RKO (cell line): ENCODE measurements around the gene TRIO.

Source experiments
- DNase-seq: peaks from one replicate; pipeline ENCODE4 v3.0.0-alpha.2; 2016; ENCODE audit warnings: low spot score

The TRIO gene

DNA sequence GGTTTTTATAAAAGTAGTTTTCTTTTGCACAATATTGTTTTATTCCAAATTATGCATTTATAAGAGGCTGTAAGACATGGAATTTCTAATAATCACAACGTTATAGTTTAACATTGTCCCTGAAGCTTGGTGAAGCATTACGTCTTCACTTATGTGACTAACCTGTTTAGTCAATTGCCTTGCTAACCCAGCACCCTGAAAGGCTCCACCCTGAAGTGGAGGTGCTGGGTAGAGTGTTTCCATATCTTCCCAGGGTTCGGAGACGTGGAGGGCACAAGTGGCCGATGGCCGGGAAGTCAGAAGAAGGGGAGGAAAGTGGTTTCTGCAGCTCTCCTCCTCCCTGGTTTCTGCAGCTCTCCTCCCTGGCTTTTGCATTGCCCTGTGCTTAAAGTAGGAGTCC, 83.4 kb downstream of the TRIO start:
- DNase-seq, result no peak

DNA sequence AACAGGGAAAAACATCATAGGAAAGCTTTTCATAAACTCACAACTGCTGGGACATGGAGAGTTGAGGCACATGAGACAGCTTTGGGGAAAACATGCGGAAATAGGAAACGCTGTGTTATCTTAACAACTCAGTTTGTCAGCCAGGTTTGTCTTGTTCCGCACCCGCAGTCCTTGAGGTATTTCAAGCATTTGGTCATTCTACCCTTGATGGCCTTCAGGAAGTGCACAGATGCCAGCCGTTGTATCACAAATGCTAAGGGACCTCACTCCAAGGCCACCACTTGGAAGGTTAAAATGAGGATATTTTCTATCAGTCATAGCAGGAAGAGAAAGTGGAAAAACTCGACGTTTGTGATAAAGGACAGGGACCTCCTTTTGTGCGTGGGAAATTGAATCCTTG, 83.8 kb downstream of the TRIO start:
- no peak for DNase-seq

DNA sequence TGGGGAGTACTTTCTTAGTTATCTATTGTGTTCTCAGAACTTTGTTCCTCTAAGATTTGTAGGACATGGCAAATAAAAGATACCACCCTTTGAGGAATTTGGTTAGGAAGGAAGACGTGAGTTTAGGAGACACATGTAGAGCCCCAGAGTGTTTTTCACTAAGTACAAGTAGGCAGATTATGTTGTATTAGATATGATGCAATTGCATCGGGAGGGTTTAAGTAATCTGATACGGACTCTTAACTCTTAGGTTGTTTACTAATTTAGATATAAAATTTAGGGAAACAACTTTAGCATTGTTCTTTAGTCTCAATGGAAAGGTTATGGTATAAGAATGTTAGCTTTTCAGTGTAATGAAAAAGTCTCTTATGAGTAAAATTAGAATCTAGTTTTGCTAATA, 84.4 kb downstream of the TRIO start:
- no peak for DNase-seq

DNA sequence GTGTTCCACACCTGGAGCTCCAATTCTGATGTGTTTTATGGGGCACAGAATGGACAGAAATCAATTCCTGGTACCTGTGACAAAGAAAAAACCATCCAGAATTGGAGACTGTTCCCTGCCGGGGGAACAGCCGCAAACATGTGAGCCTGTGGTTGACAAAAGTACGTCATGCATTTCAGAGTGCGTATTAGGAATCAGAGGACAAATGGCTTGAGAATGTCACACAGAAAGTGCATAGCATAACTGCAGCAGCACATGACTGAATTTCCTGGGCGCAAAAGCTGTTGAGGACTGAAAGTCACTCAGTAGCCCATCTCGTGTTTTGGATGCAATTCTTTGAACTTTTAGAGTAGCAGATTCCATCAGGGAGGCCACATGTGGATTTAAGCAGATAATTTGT, 85.1 kb downstream of the TRIO start:
- DNase-seq, result no peak

DNA sequence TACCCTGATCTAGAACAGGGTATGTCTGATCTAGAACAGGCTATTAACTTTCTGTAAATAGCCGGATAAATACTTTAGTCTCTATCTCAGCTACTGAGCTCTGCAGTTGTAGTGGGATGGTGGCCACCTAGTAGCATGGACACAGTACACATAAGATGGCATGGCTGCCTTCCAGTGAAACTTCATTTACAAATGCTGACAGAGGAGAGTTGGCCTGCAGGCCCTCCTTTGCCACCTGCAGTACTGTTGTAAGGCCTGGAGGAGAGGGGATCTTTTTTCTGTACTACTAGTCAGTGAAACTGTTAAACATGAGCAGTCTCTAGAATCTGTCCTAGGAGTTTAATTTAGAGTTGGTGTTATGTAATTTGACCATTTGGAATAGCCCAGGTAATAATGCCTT, 86.0 kb downstream of the TRIO start:
- DNase-seq, result no peak

DNA sequence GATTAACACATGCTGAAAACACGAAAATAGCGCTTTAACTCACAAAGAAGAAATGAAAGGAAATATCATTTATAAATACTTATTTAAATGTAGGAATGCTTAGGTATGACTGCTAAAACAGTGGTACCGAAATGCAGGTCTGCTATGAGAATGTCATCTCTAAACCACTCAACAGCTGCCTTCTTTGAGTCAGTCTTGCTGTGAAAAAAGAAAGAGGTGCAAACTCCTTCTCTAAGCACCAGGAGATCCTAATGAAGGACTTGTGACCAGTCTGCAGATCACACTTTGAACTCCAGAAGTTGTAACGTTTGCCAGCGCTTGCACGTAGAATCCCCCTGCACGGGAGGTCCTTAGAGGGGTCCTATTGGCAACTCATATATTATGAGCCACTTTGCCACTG, 86.6 kb downstream of the TRIO start:
- no peak for DNase-seq

DNA sequence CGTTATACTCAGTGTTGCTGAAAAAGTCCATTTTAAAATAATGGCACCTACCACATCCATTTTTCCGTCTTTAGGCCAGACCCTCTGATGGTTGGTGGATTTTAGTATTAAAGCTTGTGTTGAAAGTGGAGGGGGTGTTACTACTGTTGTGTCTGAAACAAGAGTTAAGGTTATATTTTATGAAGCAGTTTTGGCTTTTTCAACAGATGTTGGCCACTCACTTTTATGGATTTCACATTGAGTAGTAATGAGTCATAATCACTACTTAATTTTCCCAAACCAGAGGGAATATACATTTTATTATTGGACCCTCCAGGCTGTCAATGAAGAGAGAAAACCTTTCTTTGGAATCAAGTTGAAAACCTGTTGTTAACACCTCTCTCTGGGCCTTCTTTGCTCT, 88.0 kb downstream of the TRIO start:
- DNase-seq, result no peak

DNA sequence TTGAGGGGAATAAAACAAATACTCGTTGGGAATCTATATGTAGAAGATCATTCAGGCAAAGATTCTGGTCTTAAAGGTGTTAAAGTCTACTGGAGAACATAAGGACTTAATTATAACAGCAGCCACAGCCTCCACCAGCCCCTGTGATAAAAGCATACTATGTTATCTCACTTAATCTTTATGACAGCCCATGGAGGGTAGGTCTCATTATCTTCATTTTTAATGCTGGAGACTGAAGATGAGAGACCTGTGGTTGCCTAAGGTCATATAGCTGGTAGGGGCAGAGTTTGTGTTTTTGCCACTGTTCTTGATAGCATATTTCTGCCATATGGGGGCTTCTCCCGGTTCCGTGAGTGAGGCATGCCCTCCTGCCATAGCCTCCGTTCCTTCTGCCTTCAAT, 88.7 kb downstream of the TRIO start:
- DNase-seq, result no peak

DNA sequence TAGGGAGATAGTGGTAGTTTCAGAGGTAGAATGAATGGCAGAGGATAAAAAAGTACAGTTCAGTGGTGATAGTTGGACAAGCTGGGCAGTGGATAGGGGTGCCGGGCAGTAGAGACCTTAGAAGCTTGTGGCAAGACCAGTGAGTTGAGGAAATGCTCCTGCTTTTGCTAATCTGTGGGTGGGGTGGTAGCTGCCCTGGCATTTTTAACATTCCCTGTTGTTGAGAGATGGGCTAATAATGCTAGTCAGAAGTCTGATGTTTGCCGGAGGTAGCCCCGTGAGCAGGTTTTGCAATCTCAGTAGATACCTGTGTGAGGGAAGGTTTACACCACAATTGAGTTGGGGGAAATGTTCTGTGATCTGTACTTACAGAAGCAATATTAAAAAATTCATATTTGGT, 91.1 kb downstream of the TRIO start:
- DNase-seq, result no peak

DNA sequence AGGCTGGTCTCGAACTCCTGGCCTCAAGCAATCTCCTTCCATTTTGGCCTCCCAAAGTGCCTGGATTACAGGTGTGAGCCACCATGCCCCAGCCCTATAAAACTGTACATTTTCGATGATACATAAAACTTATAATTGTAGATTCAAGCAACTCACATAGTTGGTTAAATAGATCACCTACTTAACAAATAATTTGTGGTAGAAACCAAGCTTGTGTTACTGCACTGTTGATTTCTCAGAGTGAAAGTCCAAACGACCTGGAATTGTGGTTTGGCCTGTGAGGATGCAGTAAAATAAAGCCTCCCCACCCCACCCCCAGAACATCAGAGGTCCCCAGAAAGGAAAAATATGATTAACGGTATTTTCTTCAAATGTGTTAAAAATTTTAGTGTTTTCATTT, 92.7 kb downstream of the TRIO start:
- DNase-seq, result no peak

DNA sequence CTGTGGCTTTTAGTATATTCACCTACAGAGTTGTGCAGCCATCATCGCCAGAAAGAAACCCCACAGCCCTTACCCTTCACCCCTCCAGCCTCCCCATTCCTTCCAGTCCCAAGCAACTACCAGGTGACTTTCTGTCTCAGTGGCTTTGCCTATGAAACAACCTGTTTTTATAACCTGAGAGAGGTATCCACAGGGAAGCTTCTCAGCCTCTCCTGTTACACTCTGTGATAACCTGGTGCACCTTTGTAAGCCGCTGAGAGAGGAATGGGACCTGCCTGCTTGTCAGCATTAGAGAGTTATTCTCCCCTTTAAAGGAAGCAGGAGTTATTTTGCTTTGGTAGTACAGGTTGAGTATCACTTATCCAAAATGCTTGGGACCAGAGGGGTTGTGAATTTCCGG, 93.6 kb downstream of the TRIO start:
- DNase-seq, result no peak

DNA sequence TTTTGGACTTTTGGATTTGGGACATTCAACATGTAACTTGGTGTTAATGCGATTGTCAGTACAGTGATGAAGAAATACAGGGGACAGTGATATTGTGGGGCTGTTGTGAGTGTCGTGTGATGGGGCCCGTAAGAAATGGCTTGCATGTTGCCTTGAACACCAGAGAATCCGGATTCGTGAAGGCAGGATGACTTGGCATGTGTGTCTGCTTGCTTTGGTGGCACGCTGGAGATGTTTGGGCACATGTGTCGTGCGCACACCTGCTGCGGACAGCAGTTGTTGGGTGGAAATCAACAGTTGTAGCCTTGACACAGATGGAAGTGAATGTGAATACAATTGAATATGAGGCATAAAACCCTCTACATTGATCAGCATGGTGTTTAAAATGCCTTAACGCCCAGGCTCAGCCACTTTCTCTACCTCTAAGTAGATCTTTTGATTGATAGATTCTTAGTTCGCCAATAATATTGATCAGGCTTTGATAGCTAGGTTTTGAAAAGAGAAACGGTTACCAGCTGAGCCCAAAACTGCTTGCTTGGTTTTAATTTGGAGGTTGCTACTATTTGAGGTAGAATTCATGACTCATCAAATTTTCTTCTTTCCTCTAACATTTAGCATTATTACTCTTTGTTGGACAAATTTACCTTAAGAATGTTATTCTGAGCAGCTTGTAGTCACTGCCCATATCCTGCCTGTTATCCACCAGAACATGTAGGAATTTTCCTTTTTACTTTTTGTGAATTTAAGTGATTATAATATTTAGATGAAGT, 94.4 kb downstream of the TRIO start:
- no peak for DNase-seq

DNA sequence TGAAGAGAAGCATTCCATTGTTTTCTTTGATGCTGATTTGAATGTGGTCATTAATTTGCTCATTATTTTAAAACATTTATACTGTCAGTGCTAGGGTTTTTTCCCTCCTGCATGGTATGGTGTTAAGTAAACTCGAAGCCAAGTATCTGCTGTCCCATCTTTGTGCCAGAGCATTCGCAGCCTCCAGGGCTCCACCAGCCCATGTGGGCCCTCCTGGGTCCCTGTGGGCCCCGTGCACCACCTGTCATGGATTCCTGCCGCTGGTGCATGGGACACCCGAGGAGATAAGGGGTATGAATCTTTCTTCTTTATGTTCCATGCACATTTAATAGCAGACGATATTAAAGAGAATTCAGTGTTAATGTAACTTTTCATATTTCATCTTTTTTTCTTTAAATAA, 95.1 kb downstream of the TRIO start:
- DNase-seq, result no peak

DNA sequence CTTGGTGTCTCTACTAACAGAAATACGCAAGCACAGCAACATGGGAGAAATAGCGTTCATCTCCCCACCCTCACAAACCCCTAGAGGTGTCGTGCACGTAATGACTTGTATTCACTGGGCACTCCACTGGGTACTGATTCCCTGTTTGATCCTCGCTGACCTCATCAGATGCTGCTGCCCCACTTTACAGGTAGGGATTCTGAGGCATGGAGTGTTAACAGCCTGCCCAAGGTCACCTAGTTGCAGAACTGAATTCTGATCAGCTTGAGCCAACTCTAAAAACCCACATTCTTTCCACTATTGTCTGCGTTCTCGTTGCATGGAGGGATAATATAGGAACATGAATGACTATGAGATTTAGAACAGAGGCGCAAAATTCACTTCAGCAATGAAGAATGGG, 96.3 kb downstream of the TRIO start:
- DNase-seq, result no peak

DNA sequence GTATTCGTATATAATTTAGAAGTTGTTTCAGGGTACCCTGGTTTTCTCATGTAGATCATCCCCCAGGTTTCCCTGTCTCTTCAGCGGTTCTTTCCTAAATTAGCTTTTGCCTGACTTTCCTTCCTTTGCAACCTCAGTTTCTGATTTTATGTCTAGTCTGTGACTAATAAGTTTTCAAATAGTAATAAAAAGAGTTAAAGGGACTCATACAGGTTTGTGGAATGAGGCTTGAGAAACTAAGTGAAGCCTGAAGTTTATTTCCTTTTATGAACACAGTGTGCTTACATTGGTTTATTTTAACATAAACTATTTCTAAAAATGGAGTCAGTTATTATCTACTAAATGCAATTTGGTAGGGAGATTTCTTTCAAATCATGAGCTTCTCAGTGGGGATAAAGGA, 96.8 kb downstream of the TRIO start:
- DNase-seq, result no peak

DNA sequence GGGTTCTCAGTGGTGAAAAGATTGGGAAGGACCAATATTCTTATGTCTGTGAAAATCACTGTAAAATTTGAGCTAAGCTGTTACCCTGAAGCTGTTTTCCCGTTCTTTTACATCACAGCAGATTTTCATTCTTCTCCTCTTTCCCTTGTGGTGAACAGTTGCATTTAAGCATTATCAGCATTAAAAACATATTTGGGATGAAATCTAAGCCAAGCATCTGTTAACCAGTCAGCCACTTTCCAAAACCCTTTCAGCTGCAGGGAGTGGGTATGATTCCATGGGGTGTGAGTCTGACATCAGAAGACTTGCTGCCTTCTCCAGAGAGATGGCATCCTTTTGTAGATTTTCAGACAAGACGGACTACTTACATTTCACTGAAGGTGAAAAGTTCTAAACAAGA, 97.2 kb downstream of the TRIO start:
- no peak for DNase-seq

DNA sequence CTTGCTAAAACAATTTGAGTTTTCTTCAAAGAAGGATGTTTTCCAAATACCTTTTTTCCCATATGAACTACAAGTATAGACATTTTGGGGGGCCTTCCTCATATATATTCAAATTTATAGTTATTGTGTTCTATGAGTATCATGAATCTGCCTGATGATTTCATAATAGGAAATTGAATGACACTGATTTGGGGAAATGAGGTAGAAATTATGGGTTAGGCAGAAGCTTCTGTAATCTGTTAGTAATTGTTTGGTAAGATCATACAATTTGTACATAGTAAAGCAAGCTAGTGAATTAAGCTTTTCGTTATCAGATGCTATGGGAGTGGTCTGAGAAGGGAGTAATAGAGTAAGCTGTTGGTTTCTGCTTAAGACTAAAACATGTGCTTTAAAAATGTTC, 98.0 kb downstream of the TRIO start:
- DNase-seq, result no peak

DNA sequence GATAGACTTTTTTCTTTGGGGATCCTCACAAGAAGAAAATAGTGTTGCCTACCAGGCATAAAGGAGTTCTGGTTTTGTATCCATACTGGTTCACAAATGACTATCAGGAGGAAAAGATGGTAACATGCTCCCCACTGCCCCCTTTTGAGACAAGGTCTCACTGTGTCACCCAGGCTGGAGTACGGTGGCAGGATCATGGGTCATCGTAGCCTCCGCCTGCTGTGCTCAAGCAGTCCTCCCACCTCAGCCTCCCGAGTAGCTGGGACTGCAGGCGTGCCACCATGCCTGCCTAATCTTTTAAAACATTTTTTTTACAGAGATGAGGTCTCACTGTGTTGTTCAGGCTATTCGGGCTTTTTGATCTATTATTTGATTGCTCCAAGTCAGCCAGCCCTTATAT, 99.3 kb downstream of the TRIO start:
- no peak for DNase-seq

DNA sequence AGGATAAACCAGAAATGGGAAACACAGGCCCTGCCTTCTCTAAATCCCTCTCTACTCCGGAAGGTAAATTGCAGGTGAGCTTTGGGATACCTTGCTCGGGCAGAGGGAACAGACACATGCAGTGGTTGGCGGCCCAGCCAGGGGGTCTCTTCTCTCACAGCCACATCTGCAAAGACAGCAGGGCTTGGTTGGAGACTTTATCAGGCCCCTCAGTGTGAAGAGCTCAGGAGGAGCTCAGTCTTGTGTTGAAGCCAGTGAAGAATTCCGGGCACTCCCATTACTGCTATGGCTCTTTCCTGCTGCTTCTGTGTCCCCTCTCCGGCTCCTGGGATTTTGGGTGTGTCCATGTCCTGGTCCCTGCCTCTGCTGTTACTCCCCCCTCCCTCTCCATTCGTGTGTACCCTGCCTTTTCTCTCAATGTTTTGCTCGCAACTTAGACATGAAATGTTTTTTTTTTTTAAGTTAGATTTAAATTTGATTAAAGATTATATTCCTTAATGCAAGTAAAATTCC, 99.8 kb downstream of the TRIO start:
- DNase-seq, result no peak

DNA sequence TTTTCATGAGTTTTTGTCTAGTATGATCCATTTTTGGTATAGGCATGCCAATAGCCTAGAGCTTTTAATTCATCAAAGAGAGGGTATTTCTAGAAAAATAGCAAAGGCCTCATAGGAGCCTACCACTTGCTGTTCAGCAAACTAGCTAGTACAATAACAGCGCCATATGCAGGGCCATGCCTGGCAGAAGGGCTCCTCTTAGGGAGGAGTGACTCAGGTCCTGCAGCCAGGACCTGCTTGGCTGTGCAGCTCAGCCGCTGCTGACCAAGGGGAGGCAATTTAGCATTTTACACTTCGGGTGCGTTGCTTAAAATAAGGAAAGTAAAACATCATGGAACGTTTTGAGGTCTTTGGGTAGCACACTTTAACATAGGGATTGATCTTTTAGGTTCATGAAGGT, 100.6 kb downstream of the TRIO start:
- DNase-seq, result no peak

DNA sequence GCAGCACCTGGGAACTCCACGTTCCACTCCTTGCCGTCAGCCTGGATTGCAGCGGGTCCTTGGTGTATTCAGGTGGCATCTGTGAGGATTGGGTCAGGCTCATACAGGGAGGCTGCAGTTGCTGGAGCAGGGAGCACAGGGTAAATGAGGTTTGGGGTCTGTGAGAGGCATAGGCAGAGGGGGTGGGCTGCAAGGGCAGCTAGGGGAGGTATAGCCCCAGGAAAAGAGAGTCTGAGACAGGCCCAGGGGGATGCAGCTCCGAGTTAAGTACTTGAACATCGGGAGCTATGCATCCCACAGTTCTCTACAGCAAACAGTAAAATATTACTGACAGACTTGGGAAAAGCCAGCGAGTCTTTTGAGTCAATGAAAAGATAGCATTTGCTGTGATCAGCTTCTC, 101.6 kb downstream of the TRIO start:
- DNase-seq, result no peak

DNA sequence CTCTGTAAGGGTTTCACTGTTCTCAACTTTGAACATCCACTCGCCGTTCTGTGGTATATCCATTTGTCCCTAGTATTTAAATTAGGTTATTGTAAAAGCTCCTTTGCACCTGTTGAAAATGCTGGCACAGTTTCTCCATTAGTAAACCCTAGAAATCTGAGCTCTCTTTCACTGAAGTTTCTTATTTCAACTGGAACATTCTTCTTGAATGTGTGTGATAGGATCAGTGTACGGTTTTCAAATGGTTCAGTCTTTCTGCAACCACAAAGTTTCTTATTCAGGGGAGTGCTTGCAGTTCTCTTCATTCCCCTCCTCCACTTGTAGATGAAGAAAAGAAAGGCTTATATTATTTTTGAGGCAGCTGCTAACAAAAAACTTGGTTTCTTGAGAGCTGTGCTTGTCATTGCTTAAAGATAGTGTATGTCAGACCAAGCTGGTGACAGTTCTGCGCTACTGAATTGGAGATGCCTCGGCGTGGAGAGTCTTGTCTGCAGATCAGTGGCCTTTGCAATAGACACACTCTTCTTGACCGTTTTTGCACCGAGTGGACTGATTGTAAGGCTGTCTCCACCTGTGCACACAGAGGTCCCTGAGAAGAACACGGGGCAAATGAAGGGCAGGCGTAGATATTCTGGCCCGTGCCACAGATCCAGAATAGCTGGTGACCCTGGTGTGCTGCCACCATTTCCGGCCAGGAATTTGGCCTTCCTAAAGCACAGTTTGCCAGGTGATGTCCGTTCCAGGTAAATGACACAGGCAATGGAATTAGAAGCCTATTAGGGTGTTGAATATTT, 102.2 kb downstream of the TRIO start:
- no peak for DNase-seq

DNA sequence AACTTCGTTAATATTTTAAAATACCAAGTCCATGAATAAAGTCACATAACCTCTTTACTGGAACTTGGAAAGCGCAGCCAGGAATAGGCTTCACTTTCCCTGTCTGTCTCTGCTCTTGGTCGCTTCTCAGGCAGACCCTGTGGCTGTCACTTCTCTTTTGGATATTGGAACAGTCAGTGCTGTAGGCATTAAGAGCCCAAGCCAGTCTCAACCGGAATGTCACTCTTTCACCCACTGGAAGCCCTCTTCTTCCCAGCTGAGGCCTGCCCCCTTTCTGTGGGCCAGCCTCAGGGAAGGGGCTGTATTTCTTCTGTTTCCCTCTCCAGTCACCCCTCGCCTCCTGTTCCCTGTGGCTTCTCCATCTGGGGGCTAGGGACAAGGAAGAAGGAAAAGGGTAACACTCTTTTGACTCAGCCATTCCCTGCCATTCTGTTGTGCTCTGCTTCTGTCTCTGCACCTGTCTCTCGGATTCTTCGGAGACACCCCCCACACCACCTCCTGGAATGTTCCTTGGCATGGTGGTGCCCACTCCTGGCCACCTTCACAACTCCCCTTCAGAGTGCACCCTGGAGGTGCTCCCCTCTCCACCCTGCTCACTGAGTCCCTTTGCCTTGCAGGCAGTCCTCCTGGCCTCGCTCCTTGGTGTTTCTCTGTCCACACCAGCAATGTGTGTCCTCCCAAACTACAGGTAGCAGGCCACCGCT, 103.4 kb downstream of the TRIO start:
- DNase-seq, result no peak
